K562 (cell line): Measurements from ENCODE around the gene PRICKLE2. TPM values are rescaled to one million over a fixed set of nuclear protein-coding genes. Genes with fewer than 3 reads are reported as not detected.
A peak's percentile ranks its signal among the peaks of the same experiment; 100 is the strongest.

Experiments used
- ATAC-seq: fragments of 200-7000 bp; cut with Tn5 transposase; 3 replicates; pipeline ENCODE4 v1.9.1; 2020; ENCODE audit warnings: moderate library complexity
- BruUV-seq: library from RNA; stranded (reverse); fragments of 400-500 nt; replicated peaks from 2 replicates; lab custom pipeline; 2021; lab: Mats Ljungman, UMichigan
- CTCF ChIA-PET: fragments of 300-600 bp; formaldehyde crosslinking; extraction: SDS; loops from one replicate; lab custom pipeline; 2021; ENCODE audit warnings: low intra/inter-chr PET ratio; lab: Yijun Ruan, JAX
- POLR2A ChIA-PET: fragments of 300-600, 350-650 bp; sonication (Branson Sonifier 250); formaldehyde crosslinking; extraction: SDS; loops from one replicate; lab custom pipeline; 2021; ENCODE audit warnings: antibody characterized with exemption, inconsistent platforms; lab: Yijun Ruan, JAX
- DNase-seq, 4 experiments: peaks; one replicate each; pipeline versions ENCODE4 v3.0.0 to v3.0.0-alpha.2; 2011 to 2018; ENCODE audit warnings: low spot score in 3 of 4, mixed read lengths in 3 of 4; ENCODE audit errors: extremely low read depth in 1 of 4
- FAIRE-seq: peaks from 2 replicates; lab custom pipeline; 2011; peaks lifted over from hg19 to GRCh38; lab: Jason Lieb, UNC
- H2AFZ ChIP-seq: 2 replicates; pipeline ENCODE4 v1.6.0; 2011; ENCODE audit warnings: low read depth, low read length, control low read depth, inconsistent platforms
- H3K27ac ChIP-seq: fragments of 200-600 bp; 3 replicates; pipeline ENCODE4 v1.8.0; 2011; ENCODE audit warnings: low read depth, mild to moderate bottlenecking, control low read depth, inconsistent platforms, low read length, moderate library complexity, mixed read lengths; ENCODE audit errors: extremely low read depth
- H3K27me3 ChIP-seq, 2 experiments: fragments of 300-600 bp in 1 of 2; 2 replicates in 1 of 2; 3 replicates in 1 of 2; pipeline versions ENCODE4 v1.6.0 to v1.8.0; 2011; ENCODE audit warnings: inconsistent platforms in 2 of 2, low read length in 2 of 2, mild to moderate bottlenecking in 1 of 2, mixed read lengths in 1 of 2, moderate library complexity in 1 of 2; ENCODE audit not compliant: control insufficient read depth in 2 of 2, insufficient read depth in 2 of 2
- H3K36me3 ChIP-seq: fragments of 300-600 bp; 3 replicates; pipeline ENCODE4 v1.8.0; 2011; ENCODE audit warnings: mild to moderate bottlenecking, low read length, inconsistent platforms; ENCODE audit not compliant: control insufficient read depth, insufficient read depth
- H3K4me1 ChIP-seq, 2 experiments: fragments of 200-600 bp in 1 of 2; replicated peaks in 1 of 2; 2 replicates in 1 of 2; 3 replicates in 1 of 2; pipeline versions ENCODE4 v1.5.1 to v1.8.0; 2011; ENCODE audit warnings: inconsistent platforms in 2 of 2, low read length in 2 of 2, mild to moderate bottlenecking in 1 of 2, mixed read lengths in 1 of 2, moderate library complexity in 1 of 2; ENCODE audit not compliant: control insufficient read depth in 2 of 2, insufficient read depth in 2 of 2
- H3K4me2 ChIP-seq: 2 replicates; pipeline ENCODE4 v1.6.1; 2011; ENCODE audit warnings: low read length, control low read depth, inconsistent platforms, mixed read lengths; ENCODE audit not compliant: insufficient read depth
- H3K4me3 ChIP-seq: fragments of 200-600 bp; sonication (generic), shearing (Covaris generic); 2 replicates; pipeline ENCODE4 v1.5.1; 2016; ENCODE audit warnings: control low read depth, inconsistent platforms
- H3K79me2 ChIP-seq: fragments of 200-600 bp; 3 replicates; pipeline ENCODE4 v1.8.0; 2011; ENCODE audit warnings: low read length, inconsistent platforms; ENCODE audit not compliant: control insufficient read depth, insufficient read depth
- H3K9ac ChIP-seq, 2 experiments: 2 replicates each; pipeline versions ENCODE4 v1.6.0 to v1.6.1; 2011; ENCODE audit warnings: low read depth in 2 of 2, low read length in 2 of 2, control low read depth in 1 of 2, inconsistent platforms in 1 of 2, mild to moderate bottlenecking in 1 of 2, mixed read lengths in 1 of 2; ENCODE audit not compliant: insufficient read depth in 1 of 2
- H3K9me1 ChIP-seq: one replicate; pipeline ENCODE4 v1.6.0; 2011; ENCODE audit warnings: inconsistent platforms, mild to moderate bottlenecking, low read length, moderate library complexity; ENCODE audit not compliant: control insufficient read depth, insufficient read depth
- H3K9me3 ChIP-seq: replicated peaks from 2 replicates; pipeline ENCODE4 v1.5.1; 2011; ENCODE audit warnings: low read depth, low read length, inconsistent platforms; ENCODE audit not compliant: control insufficient read depth, insufficient read depth
- H4K20me1 ChIP-seq: replicated peaks from 2 replicates; pipeline ENCODE4 v1.6.1; 2011; ENCODE audit warnings: low read length, inconsistent platforms, mixed read lengths; ENCODE audit not compliant: control insufficient read depth, insufficient read depth
- MAFF ChIP-seq: IDR thresholded peaks from 2 replicates; pipeline ENCODE4 v1.6.1; 2012; ENCODE audit warnings: low read length, improper control_type of control experiment
- ZNF324 ChIP-seq: fragments of 250-450 bp; sonication (Bioruptor Pico); IDR thresholded peaks from 2 replicates; pipeline ENCODE4 v1.4.0; 2020; ENCODE audit warnings: mild to moderate bottlenecking
- WGBS: fragments of 100-300 bp; shearing (Covaris generic); methylation state at CpG from one replicate; pipeline ENCODE4 v1.1.6; 2016; ENCODE audit warnings: low coverage, mixed read lengths; ENCODE audit not compliant: insufficient coverage; ENCODE audit errors: missing lambda C conversion rate; 5-methylcytosine and 5-hydroxymethylcytosine counted together
- in situ Hi-C: fragments of 300-500 bp; cut with MboI; formaldehyde crosslinking; loops from 4 replicates; pipeline ENCODE4 v1.15.0; 2018; ENCODE audit warnings: inconsistent platforms, mixed read lengths
- intact Hi-C: fragments of 100-400 bp; cut with micrococcal nuclease; formaldehyde crosslinking; loops from 2 replicates; pipeline ENCODE4 v1.14.2; 2022
- polyA plus RNA-seq, 8 experiments: library from polyadenylated mRNA; depleted of rRNA in 4 of 8; stranded (reverse) in 5 of 8; unstranded in 3 of 8; fragments of >200 nt; fragmentation: Nextera tagmentation in 2 of 8; fragmentation: Illumina TruSeq in 1 of 8; extraction: Ambion mirVana in 2 of 8; extraction: Trizol in 1 of 8; gene quantifications; 2 replicates each; pipeline versions ENCODE4 v1.2.1 to v1.2.3, GENCODE V29; 2011 to 2014; ENCODE audit warnings: inconsistent platforms in 1 of 8, missing spikeins in 1 of 8
- total RNA-seq, 7 experiments: library from RNA; depleted of rRNA in 6 of 7; stranded (reverse); fragments of >200 nt in 6 of 7; fragmentation: Illumina TruSeq in 2 of 7; extraction: Trizol in 2 of 7; gene quantifications; 2 replicates each; pipeline versions ENCODE4 v1.2.1 to v1.2.3, GENCODE V29; 2011 to 2021; ENCODE audit warnings: low replicate concordance in 1 of 7
- TF ChIP-seq, protein P1 (sequence below), 3 experiments: fragments of 200-800 bp in 1 of 3; fragments of 250-450 bp in 1 of 3; fragments of 450-650 bp in 1 of 3; sonication (Bioruptor Pico) in 1 of 3; sonication (Bioruptor generic) in 1 of 3; formaldehyde crosslinking in 1 of 3; IDR thresholded peaks; 2 replicates each; pipeline versions ENCODE4 v1.6.1 to v1.8.0; 2016 to 2022; ENCODE audit warnings: mild to moderate bottlenecking in 2 of 3, missing genetic modification characterization in 2 of 3, missing compliant biosample characterization in 1 of 3, moderate library complexity in 1 of 3

The PRICKLE2 gene
- total and polyA plus RNA-seq, 9 of the 15 experiments (the other 6 are each of a cell fraction or from before 2014, with no cell fraction given): 0.07 to 0.09 TPM; not detected in 7

DNA sequence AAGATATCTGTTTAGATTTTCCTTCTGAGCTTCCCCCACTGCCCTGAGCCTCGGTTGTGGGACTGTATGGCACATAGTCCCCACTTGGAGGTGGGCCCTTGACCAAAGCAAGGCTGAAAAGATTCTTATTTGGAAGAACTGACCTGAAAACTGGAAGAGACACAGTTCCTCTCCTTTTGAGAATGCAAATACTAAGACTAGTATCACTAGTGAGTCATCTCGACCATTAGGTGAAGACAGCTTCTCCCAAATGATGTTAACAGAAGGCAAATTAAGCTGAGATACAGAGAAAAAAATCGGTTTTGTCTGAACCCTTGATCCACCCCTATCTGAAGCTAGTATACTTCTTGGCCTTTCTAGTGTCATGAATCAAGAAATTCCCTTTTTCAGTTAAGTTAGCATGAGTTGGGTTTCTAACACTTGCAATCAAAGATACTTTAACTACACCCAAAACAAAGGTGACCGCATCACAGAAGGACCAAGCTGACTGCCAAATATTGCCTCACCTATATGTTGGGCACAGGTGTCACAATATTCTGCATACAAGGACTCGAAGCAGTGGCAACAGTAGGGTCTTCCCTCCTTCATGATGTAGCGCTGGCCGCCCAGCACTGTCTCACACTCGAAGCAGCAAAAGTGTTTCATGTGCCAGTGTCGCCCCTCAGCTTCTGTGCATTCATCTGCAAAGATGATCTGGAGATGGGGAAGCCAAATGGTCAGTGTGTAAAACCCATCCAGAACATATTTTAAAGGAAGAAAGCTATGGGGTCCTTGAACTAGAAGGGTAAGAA, 72.4 kb downstream of the PRICKLE2 start:
- Histone ChIP-seq H3K27me3 (no peaks in the 10 kb centered on the region; a peak in 1 of 5 replicates), H3K79me2 (no peaks in the 10 kb centered on the region), H3K4me2 (no peak overlapping the region), H3K27ac (no peak overlapping the region), H3K9me3 (no peaks in the 10 kb centered on the region), H2AFZ (no peak overlapping the region), H3K9ac (no peak overlapping the region), H3K4me1 (no peaks in the 10 kb centered on the region), H3K9me1 (no peaks in the 10 kb centered on the region), H4K20me1 (no peaks in the 10 kb centered on the region), H3K4me3 (no peak overlapping the region), H3K36me3 (no peaks in the 10 kb centered on the region)
- no TSS peak for BruUV-seq
- in situ Hi-C loops (no loop called here), intact Hi-C loops (no loop called here)
- POLR2A ChIA-PET: no interaction called here
- CTCF ChIA-PET: no interaction called here
- ATAC-seq: no peak
- 0% methylated on average over 6 of the region's 9 CpGs for WGBS
- no peak for TF ChIP-seq MAFF
- TF ChIP-seq ZNF324 (CRISPR knock-in tag): no peak
- TF ChIP-seq, protein P1, sequence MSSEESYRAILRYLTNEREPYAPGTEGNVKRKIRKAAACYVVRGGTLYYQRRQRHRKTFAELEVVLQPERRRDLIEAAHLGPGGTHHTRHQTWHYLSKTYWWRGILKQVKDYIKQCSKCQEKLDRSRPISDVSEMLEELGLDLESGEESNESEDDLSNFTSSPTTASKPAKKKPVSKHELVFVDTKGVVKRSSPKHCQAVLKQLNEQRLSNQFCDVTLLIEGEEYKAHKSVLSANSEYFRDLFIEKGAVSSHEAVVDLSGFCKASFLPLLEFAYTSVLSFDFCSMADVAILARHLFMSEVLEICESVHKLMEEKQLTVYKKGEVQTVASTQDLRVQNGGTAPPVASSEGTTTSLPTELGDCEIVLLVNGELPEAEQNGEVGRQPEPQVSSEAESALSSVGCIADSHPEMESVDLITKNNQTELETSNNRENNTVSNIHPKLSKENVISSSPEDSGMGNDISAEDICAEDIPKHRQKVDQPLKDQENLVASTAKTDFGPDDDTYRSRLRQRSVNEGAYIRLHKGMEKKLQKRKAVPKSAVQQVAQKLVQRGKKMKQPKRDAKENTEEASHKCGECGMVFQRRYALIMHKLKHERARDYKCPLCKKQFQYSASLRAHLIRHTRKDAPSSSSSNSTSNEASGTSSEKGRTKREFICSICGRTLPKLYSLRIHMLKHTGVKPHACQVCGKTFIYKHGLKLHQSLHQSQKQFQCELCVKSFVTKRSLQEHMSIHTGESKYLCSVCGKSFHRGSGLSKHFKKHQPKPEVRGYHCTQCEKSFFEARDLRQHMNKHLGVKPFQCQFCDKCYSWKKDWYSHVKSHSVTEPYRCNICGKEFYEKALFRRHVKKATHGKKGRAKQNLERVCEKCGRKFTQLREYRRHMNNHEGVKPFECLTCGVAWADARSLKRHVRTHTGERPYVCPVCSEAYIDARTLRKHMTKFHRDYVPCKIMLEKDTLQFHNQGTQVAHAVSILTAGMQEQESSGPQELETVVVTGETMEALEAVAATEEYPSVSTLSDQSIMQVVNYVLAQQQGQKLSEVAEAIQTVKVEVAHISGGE (CRISPR knock-in tag; IDR thresholded peaks at IDR 0.05): peak in 1 of 3 experiments; percentile 60; a peak in 2 of 6 replicates
- no peak for DNase-seq
- no peak for FAIRE-seq
